SH-SY5Y (cell line): ENCODE data around the gene HMGXB4.

Experiments used
- GATA2 ChIP-seq: IDR thresholded peaks from 2 replicates; pipeline ENCODE4 v1.6.1; 2011; ENCODE audit warnings: mild to moderate bottlenecking, low read depth, low read length
- GATA3 ChIP-seq: IDR thresholded peaks from 2 replicates; pipeline ENCODE4 v1.6.1; 2011; ENCODE audit warnings: low read depth, mild to moderate bottlenecking, low read length, moderate library complexity

DNA sequence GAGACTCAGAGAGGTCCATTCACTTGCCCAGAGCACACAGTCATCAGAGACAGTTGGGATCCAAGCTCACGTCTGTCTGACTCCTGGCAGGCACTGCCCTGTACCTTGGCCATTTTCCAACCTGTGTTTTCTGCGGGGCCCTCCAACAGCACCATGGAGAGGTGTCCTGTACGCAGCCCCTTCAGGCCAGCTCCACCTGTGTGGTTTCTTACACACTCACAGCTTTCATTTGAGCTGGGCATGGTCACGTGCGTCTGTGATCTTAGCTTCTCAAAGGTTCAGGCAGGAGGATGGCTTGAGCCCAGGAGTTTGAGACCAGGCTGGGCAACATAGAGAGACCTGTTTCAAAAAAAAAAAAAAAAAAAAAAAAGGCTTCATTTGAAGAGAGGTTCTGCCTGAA, 66.8 kb downstream of the HMGXB4 start:
- TF ChIP-seq GATA2 (no peak), GATA3 (no peak)
